K562 (cell line): Measurements from ENCODE around the gene TARBP2. TPM values are rescaled to one million over a fixed set of nuclear protein-coding genes. Genes with fewer than 3 reads are reported as not detected.

Source experiments
- ARHGAP35 ChIP-seq: fragments of 450-650 bp; IDR thresholded peaks from 2 replicates; pipeline ENCODE4 v1.6.1; 2018; ENCODE audit not compliant: partially characterized antibody
- BCL6 ChIP-seq: fragments of 250-450 bp; sonication (Bioruptor Pico); IDR thresholded peaks from 2 replicates; pipeline ENCODE4 v1.4.0; 2020
- CEBPG ChIP-seq, 3 experiments: fragments of 200-800 bp in 1 of 3; sonication (Bioruptor generic) in 1 of 3; sonication (generic) in 1 of 3; formaldehyde crosslinking in 1 of 3; IDR thresholded peaks in 2 of 3; conservative IDR thresholded peaks in 1 of 3; 2 replicates each; pipeline versions ENCODE4 v1.6.1 to v1.8.0; 2016 to 2022; ENCODE audit warnings: missing compliant biosample characterization in 2 of 3, missing genetic modification characterization in 2 of 3, mild to moderate bottlenecking in 1 of 3, missing genetic modification reagents in 1 of 3
- CREM ChIP-seq: IDR thresholded peaks from 2 replicates; pipeline ENCODE4 v1.6.1; 2014; ENCODE audit warnings: antibody characterized with exemption, low read depth
- CSDE1 ChIP-seq, 2 experiments: fragments of 450-650 bp; IDR thresholded peaks; 2 replicates each; pipeline ENCODE4 v1.6.1; 2016; ENCODE audit warnings: mild to moderate bottlenecking in 1 of 2
- FOXP1 ChIP-seq: sonication (generic); formaldehyde crosslinking; IDR thresholded peaks from 2 replicates; pipeline ENCODE4 v1.8.0; 2022; ENCODE audit warnings: mild to moderate bottlenecking, missing genetic modification reagents
- OTX1 ChIP-seq: fragments of 450-650 bp; formaldehyde crosslinking; IDR thresholded peaks from 2 replicates; pipeline ENCODE4 v1.4.0; 2022; ENCODE audit warnings: mild to moderate bottlenecking
- RAD21 ChIP-seq, 2 experiments: fragments of 250-450 bp in 1 of 2; fragments of 450-650 bp in 1 of 2; sonication (Bioruptor Pico) in 1 of 2; formaldehyde crosslinking in 1 of 2; IDR thresholded peaks in 1 of 2; conservative IDR thresholded peaks in 1 of 2; 2 replicates each; pipeline versions ENCODE4 v1.4.0 to v1.8.0; 2020 to 2022; ENCODE audit warnings: mild to moderate bottlenecking in 2 of 2, moderate library complexity in 1 of 2
- REST ChIP-seq, 2 experiments: fragments of 450-650 bp; formaldehyde crosslinking in 1 of 2; IDR thresholded peaks; 2 replicates each; pipeline versions ENCODE4 v1.4.0 to v1.6.1; 2014 to 2020; ENCODE audit warnings: mild to moderate bottlenecking in 2 of 2, borderline replicate concordance in 1 of 2, low read depth in 1 of 2
- SRSF7 ChIP-seq: fragments of 200-400 bp; formaldehyde crosslinking; optimal IDR thresholded peaks from 2 replicates; pipeline ENCODE3; 2017; ENCODE audit warnings: mild to moderate bottlenecking, low read depth, low read length
- XRCC5 ChIP-seq: fragments of 200-400 bp; formaldehyde crosslinking; IDR thresholded peaks from 2 replicates; pipeline ENCODE4 v1.6.1; 2017; ENCODE audit warnings: low read depth, mild to moderate bottlenecking, low read length
- ZNF197 ChIP-seq: fragments of 200-800 bp; sonication (Bioruptor generic); IDR thresholded peaks from 2 replicates; pipeline ENCODE4 v1.6.1; 2016; ENCODE audit warnings: low read depth, missing genetic modification characterization, missing compliant biosample characterization
- ZNF316 ChIP-seq: fragments of 450-650 bp; IDR thresholded peaks from 2 replicates; pipeline ENCODE4 v1.6.1; 2016
- polyA plus RNA-seq, 8 experiments: library from polyadenylated mRNA; depleted of rRNA in 4 of 8; stranded (reverse) in 5 of 8; unstranded in 3 of 8; fragments of >200 nt; fragmentation: Nextera tagmentation in 2 of 8; fragmentation: Illumina TruSeq in 1 of 8; extraction: Ambion mirVana in 2 of 8; extraction: Trizol in 1 of 8; gene quantifications; 2 replicates each; pipeline versions ENCODE4 v1.2.1 to v1.2.3, GENCODE V29; 2011 to 2014; ENCODE audit warnings: inconsistent platforms in 1 of 8, missing spikeins in 1 of 8
- total RNA-seq, 7 experiments: library from RNA; depleted of rRNA in 6 of 7; stranded (reverse); fragments of >200 nt in 6 of 7; fragmentation: Illumina TruSeq in 2 of 7; extraction: Trizol in 2 of 7; gene quantifications; 2 replicates each; pipeline versions ENCODE4 v1.2.1 to v1.2.3, GENCODE V29; 2011 to 2021; ENCODE audit warnings: low replicate concordance in 1 of 7
- TF ChIP-seq, protein P1 (sequence below): fragments of 150-350 bp; IDR thresholded peaks from 2 replicates; pipeline ENCODE4 v1.6.1; 2014; ENCODE audit warnings: low read depth, mild to moderate bottlenecking, low read length, borderline replicate concordance
- TF ChIP-seq, protein P2 (sequence below): sonication (generic); formaldehyde crosslinking; IDR thresholded peaks from 2 replicates; pipeline ENCODE4 v1.8.1; 2023; ENCODE audit warnings: mild to moderate bottlenecking, missing genetic modification reagents

The TARBP2 gene
- total and polyA plus RNA-seq, 9 of the 15 experiments (the other 6 are each of a cell fraction or from before 2014, with no cell fraction given), result 5.6 to 69.0 (median 44.6) TPM

DNA sequence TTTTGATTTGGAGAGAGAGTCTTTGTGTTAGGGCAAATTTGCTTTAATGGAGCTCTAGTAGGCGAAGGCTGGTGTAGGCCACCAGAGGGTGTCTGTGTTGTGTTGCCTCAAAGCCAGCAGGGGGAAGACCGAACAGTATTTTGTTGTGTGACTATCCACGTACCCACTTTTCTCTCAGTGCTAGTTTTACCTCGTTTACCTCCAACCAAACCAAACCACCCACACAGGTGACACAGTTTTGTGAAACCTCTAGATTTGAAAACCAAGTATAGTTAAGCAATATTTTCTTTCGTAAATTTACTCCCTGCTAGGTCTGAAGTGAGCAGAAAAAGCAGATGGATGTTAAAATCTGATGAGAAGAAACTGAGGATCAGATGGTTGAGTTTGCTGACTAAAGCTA, 42.5 kb downstream of the TARBP2 start (continued):
- TF ChIP-seq REST (IDR thresholded peaks at IDR 0.05; ENCODE audit: borderline replicate concordance) (peak; percentile 67), REST (CRISPR knock-in tag; IDR thresholded peaks at IDR 0.05; ENCODE audit: low read depth) (no peak), BCL6 (CRISPR knock-in tag) (no peak), XRCC5 (no peak), OTX1 (CRISPR knock-in tag) (no peak), CEBPG (CRISPR knock-in tag; IDR thresholded peaks at IDR 0.05) (no peak), CEBPG (tag; conservative IDR thresholded peaks at IDR 0.05 in 1 of 2, IDR thresholded peaks at IDR 0.05 in 1 of 2) (no peak; a peak in 1 of 4 replicates), ZNF316 (no peak), RAD21 (CRISPR knock-in tag; conservative IDR thresholded peaks at IDR 0.05 in 1 of 2, IDR thresholded peaks at IDR 0.05 in 1 of 2) (peak; percentile 50 to 75), ZNF197 (CRISPR knock-in tag) (no peak), CSDE1 (IDR thresholded peaks at IDR 0.05) (no peak), SRSF7 (no peak), CREM (0 out of 2 replicates have a peak, but pooled peaks have one; percentile 8), FOXP1 (CRISPR knock-in tag) (no peak), ARHGAP35 (no peak)
- TF ChIP-seq, protein P1, sequence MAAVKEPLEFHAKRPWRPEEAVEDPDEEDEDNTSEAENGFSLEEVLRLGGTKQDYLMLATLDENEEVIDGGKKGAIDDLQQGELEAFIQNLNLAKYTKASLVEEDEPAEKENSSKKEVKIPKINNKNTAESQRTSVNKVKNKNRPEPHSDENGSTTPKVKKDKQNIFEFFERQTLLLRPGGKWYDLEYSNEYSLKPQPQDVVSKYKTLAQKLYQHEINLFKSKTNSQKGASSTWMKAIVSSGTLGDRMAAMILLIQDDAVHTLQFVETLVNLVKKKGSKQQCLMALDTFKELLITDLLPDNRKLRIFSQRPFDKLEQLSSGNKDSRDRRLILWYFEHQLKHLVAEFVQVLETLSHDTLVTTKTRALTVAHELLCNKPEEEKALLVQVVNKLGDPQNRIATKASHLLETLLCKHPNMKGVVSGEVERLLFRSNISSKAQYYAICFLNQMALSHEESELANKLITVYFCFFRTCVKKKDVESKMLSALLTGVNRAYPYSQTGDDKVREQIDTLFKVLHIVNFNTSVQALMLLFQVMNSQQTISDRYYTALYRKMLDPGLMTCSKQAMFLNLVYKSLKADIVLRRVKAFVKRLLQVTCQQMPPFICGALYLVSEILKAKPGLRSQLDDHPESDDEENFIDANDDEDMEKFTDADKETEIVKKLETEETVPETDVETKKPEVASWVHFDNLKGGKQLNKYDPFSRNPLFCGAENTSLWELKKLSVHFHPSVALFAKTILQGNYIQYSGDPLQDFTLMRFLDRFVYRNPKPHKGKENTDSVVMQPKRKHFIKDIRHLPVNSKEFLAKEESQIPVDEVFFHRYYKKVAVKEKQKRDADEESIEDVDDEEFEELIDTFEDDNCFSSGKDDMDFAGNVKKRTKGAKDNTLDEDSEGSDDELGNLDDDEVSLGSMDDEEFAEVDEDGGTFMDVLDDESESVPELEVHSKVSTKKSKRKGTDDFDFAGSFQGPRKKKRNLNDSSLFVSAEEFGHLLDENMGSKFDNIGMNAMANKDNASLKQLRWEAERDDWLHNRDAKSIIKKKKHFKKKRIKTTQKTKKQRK, result no peak
- TF ChIP-seq, protein P2, sequence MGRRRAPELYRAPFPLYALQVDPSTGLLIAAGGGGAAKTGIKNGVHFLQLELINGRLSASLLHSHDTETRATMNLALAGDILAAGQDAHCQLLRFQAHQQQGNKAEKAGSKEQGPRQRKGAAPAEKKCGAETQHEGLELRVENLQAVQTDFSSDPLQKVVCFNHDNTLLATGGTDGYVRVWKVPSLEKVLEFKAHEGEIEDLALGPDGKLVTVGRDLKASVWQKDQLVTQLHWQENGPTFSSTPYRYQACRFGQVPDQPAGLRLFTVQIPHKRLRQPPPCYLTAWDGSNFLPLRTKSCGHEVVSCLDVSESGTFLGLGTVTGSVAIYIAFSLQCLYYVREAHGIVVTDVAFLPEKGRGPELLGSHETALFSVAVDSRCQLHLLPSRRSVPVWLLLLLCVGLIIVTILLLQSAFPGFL (CRISPR knock-in tag), result no peak
